HG02759 (cell line): ENCODE measurements around the gene SPATA31D3.
A peak's percentile ranks its signal among the peaks of the same experiment; 100 is the strongest.
"Not testable (repeated sequence)": the region's sequence is repeated elsewhere in the genome, so short reads cannot be mapped to it uniquely, and the experiment has no call there.

Experiments
- ATAC-seq: cut with Tn5 transposase; IDR thresholded peaks from one replicate; pipeline ENCODE4 v1.9.1; 2021; ENCODE audit warnings: mild to moderate bottlenecking, moderate library complexity; ENCODE audit not compliant: unreplicated experiment

The SPATA31D3 gene

DNA sequence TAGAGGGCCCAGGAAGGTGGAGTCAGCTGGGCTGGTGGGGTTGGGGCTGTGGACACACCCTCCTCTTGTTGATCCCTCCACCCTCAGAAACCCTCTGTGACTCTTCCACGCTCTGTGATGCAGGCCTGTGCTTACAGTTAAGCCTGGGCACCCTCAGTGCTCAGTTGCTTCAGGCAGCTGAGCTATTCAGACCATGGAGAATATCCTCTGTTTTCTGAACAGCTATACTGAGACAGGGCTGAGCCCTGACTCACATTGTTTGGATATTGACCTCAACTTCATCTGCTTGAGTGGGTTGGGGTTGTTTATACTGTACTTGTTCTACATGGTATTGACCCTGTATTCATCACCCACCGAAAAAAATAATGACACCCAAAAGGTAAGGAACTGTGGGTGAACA, at the start of gene SPATA31D3:
TSS of gene SPATA31D3 (plus strand) at position 108 of the 400 bp plus-strand sequence. CDS start at position 194, 86 bp downstream.
- not testable (repeated sequence) for ATAC-seq

DNA sequence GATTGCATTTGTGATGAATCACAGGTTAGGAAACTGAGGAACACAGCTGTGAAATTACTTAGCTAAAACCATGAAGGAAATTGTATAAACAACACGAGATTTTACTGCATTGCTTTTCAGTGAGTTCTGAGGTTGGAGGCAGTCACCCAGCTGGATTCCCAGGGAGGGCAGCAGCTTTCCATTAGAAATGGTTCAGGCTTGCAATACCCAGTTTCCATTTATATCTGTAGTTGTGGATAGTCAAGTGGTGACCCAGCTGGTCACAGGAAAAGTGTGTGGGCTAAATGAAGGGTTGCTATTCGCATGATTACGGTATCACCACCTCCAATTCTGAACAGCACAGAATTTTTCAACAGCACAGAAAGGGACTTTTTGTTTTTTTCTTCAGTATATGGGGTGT, 49.4 kb upstream of the SPATA31D3 start:
- no peak for ATAC-seq

DNA sequence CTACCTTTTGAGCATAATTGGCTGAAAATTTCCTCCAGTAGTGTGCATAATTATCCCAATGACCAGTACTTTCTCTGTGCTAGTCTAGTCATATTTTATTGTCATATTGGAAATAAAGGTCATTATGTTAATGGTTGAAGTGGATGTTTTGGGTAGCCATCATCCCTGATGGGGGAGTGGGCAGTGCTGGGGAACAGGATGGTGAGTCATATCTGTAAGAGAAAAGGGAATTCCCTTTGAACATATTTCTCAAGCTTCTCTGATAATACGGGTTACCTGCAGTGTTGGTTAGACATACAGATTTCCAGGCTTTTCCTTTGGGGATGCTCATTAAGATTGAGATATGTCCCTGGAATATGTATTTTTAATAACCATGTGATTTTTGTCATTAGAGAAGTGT, 48.4 kb upstream of the SPATA31D3 start:
- peak; percentile 59 for ATAC-seq

DNA sequence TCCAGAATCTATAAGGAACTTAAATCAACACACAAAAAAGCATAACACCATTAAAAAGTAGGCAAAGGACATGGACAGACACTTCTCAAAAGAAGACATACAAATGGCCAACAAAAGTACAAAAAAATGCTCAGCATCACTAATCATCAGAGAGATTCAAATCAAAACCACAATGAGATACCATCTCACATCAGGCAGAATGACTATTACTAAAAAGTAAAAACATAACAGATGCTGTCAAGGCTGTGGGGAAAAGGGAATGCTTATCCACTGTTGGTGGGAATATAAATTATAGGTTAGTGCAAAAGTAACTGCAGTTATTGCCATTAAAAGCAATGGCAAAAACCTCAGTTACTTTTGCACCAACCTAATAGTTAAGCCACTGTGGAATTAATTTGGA, 47.2 kb upstream of the SPATA31D3 start:
- no peak for ATAC-seq

DNA sequence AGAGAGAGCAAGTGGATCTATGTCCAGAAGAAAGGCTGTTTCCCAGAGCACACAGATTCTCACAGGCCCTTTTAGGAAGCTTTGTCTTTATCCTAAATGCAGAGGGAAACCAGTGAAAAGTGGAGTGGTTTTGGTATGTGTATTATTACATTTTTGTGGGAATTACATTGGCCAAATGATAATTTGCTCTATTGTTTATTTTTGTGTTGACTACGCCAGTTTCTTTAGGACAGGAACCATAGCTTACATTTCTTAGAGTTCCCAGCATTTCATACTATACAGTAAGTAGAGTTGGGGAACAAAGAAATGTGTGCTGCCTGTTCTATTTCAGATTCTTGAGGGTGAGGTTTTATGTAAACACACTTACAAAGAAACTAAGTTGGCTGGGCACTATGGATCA, 44.4 kb upstream of the SPATA31D3 start:
- no peak for ATAC-seq

DNA sequence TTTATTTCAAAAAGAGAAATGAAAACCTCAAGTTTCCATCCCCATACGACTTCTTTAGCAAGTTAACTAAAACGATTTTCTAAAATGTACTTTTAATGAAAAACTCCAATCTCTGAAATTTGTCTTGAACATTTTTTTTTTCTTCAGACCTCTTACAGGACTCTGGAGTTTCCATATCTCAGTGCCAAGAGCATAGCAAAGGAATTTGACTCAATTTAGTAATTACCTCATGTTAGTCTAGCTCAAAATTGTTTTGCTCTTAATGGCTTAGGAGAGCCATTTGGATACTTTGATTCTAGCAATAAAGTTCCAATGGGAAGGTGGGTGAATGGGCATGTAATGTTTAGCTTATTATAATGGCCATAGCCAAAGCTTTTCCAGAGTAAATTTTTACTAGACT, 41.1 kb upstream of the SPATA31D3 start:
- ATAC-seq, result no peak

DNA sequence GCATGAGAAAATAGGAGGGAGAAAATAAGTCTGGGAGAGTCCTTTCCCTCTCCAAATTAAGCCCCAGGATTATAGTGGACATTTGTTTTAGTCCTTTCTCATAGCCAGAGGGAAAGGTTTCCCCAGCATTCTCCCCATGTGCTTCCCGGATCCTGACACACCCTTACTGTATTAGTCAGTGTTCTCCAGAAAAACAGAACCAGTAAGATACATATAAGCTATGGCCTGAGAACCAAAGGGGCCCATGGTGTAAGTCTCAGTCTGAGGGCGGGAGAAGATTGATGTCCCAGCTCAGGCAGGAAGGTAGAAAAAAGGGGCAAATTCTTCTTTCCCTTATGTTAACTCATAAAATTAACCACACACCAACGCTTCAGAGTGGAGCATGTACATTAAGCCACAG, 40.7 kb upstream of the SPATA31D3 start:
- ATAC-seq, result no peak

DNA sequence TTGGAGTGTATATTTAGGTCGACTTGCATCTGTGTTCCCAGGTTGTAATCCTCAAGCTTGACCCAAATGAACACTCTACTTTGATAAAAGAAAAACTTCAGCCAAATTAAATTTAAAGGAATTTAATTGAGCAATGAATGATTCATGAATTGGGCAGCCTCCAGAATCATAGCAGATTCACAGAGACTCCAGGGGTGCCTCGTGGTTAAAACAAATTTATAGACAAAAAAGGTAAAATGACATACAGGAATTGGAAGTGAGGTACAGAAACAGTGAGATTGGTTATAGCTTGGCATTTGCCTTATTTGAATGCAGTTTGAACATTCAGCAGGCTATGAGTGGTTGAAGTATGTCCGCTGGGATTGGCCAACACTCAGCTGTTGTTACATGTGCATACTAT, 36.6 kb upstream of the SPATA31D3 start:
- ATAC-seq, result no peak

DNA sequence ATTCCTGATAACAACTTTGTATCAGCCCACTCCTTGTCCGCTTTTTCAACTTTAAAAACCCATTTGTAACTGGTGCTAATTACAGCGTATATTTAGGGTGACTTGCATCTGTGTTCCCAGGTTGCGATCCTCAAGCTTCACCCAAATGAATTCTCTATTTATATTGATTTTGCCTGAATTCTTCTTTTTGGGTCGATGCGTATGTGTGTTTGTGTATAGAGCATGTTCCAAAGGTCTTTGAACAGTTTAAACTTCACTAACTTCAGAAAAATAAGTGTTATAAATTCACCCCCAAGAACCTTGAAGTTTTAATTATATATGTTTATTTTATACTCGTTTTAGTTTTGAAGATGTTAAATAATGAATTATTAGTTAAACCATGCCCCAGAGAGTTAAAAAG, 31.2 kb upstream of the SPATA31D3 start:
- no peak for ATAC-seq

DNA sequence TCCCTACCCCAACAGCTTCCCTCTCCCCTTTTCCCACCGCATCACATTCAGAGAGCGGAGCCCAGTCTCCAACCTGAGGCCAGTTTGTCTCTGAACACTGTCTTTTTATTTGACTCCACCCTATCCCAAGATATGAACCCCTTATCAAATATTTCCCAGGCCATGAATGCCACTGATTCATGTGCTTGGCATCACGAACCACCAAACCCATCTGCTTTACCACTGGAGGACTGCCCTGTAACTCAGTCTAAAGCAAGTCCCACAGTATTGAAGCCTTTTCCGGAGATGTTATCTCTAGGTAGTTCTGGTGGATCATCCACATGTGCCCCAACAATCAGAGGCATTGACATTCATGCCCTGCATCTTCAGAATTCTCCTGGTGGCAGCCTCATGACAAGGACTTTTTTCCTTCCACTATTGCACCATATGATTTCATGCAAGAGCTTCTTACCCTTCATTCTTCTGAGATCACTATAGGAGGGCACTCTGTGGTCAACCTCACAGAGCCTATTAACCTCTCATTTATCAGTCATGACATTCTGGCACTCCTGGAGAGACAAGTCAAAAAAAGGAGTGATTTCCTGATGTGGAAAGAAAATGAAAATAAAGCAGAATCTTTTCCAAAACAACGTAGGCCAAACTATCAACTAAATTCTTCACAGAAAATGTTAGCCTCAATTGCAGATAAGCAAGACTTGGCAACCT, 27.3 kb upstream of the SPATA31D3 start:
- ATAC-seq, result no peak

DNA sequence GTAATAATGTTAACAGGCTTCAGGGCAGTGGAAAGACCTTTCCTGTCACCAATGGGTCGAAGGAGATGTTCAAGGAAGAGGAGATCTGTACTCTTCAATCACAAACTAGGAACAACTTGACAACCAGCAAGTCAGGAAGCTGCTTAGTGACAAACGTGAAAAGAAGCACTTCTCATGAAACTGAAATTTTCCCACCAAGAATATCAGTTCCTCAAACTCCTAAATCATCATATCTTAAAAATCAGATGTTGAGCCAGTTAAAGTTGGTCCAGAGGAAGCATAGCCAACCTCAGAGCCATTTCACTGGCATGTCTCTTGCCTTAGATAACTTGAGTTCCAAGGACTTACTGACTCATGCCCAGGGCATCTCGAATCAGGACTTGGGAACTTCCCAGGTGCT, 24.8 kb upstream of the SPATA31D3 start:
- ATAC-seq, result not testable (repeated sequence)

DNA sequence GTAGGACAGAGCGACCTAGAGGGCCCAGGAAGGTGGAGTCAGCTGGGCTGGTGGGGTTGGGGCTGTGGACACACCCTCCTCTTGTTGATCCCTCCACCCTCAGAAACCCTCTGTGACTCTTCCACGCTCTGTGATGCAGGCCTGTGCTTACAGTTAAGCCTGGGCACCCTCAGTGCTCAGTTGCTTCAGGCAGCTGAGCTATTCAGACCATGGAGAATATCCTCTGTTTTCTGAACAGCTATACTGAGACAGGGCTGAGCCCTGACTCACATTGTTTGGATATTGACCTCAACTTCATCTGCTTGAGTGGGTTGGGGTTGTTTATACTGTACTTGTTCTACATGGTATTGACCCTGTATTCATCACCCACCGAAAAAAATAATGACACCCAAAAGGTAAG, 15.0 kb upstream of the SPATA31D3 start, which contains the start of gene SPATA31D4:
TSS of gene SPATA31D4 (plus strand) at position 124 of the 400 bp plus-strand sequence. CDS start at position 210, 86 bp downstream.
- not testable (repeated sequence) for ATAC-seq

DNA sequence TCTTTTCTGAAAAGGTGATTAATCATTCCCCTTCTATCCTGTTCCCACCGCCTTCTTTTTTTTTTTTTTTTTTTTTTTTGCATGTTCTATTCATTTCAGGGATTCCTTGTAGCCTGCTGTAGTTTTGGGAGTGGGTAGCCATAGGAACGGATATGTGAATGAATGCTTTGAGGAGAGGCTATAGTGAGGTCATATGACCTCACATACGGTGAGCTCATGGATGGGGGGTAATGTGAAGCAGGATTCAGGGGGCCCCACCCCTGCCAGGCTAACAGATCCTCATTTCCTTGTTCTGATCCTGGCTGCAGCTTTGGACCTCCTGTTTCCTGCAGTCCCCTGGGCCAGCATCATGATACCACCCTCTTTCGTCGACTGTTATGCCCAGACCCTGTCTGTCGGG, 13.2 kb upstream of the SPATA31D3 start:
- ATAC-seq, result not testable (repeated sequence)

DNA sequence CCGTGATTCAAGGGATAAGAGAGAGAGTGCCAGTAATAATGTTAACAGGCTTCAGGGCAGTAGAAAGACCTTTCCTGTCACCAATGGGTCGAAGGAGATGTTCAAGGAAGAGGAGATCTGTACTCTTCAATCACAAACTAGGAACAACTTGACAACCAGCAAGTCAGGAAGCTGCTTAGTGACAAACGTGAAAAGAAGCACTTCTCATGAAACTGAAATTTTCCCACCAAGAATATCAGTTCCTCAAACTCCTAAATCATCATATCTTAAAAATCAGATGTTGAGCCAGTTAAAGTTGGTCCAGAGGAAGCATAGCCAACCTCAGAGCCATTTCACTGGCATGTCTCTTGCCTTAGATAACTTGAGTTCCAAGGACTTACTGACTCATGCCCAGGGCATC, 9.8 kb upstream of the SPATA31D3 start:
- not testable (repeated sequence) for ATAC-seq

DNA sequence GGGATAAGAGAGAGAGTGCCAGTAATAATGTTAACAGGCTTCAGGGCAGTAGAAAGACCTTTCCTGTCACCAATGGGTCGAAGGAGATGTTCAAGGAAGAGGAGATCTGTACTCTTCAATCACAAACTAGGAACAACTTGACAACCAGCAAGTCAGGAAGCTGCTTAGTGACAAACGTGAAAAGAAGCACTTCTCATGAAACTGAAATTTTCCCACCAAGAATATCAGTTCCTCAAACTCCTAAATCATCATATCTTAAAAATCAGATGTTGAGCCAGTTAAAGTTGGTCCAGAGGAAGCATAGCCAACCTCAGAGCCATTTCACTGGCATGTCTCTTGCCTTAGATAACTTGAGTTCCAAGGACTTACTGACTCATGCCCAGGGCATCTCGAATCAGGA, 5.3 kb downstream of the SPATA31D3 start:
- not testable (repeated sequence) for ATAC-seq

DNA sequence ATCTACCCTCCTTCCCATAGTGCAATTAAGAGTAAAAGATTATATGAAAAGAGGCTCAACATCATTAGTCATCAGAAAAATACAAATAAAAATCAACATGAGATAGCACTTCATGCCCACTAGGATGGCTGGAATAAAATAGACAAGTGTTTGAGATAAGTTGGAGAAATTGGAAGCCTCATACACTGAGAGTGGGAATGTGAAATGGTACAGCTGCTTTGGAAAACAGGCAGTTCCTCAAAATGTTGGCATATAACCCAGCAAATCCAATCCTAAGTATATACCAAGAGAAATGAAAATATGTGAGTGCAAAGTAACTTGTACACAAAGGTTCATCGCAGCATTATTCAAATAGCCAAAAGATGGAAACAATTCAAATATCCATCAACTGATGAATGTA, 9.8 kb downstream of the SPATA31D3 start:
- ATAC-seq, result no peak

DNA sequence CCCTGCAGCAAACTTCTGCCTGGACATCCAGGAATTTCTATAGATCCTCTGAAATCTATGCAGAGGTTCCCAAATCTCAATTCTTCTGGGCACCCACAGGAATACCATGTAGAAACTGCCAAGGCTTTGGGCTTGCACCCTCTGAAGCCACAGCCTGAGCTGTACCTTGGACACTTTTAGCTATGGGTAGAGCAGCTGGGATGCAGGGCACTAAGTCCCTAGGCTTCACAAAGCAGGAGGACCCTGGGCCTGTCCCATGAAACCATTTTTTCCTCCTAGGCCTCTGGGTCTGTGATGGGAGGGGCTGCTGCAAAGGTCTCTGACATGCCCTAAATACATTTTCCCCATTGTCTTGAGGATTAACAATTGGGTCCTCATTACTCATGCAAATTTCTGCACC, 12.3 kb downstream of the SPATA31D3 start:
- ATAC-seq, result no peak

DNA sequence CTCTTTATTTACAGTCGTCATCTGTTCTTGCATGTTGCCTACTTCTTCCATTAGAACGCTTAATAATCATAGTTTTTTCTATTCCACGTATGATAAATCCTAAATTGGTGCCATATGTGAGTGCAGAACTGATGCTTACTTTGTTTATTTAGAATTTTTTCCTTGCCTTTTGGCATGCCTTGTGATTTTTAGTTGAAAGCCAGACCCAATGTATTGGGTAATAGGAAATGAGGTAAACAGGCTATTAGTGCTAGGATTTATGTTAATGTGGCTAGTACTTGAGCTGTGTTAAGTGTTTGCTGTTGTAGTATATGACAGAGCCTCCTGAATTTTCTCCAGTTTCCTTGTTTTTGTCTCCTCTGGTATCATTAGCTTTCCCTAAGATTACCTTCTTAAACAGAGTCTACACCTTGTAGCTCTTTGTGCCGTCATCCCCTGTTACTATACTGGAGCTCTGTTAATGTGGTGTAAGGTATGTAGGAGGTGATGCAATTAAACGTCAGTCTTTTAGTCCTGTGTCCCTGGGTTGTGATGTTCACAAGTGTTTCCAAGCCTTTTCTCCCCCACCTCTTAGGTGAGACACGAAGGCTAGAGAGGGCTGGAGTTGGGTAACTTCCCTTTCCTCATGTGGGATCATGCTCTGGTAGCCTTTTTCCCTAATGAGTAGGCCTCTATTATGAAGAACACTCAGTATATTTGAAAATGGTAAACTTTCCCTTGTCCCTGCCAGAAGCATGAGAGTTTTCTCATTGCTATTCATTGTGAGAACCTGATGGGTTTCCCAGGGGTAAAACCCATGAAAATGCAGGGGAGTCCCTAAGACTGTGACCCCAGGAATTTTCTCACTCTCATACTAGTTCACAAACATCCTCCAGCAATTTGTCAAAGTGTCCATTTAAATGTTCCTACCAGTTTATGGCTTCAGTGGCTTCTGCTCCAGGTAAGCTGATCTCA, 21.2 kb downstream of the SPATA31D3 start:
- ATAC-seq, result peak; percentile 52

DNA sequence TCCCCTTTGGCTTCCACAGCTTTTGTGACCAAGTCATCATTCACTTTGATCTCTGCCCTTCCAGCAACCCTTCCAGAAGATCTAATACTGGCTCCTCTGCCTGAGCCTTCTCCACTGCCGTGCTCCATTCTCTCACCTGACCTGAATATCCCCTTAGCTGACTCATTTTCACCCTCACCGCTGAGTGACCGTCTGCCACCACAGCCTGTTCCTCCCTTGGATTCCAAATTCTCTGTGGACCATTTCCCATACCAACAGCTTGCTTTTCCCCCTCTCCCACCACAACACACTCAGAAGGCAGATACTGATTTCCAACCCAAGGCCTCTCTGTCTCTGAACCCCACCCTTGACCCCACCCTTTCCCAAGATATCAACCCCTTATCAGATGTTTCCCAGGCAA, 24.7 kb downstream of the SPATA31D3 start:
- no peak for ATAC-seq

DNA sequence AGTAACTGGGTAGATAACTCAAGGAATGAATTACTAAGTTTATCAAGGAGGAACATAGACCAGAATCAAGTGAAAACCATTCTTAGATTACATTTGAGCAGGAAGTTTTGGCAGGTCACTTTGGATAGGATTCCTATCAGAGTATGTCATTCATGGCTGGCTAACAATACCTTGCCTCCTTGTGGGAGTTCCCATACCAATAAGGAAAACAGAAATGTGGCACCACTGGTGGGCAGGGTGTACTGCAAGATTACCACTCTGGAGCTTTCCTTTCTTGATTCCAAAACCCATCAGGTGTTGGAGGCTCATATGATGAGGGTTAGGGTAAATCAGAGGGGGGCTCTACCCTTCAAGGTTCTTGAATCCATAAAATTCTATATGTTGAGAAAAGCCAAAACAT, 26.7 kb downstream of the SPATA31D3 start:
- ATAC-seq, result no peak

DNA sequence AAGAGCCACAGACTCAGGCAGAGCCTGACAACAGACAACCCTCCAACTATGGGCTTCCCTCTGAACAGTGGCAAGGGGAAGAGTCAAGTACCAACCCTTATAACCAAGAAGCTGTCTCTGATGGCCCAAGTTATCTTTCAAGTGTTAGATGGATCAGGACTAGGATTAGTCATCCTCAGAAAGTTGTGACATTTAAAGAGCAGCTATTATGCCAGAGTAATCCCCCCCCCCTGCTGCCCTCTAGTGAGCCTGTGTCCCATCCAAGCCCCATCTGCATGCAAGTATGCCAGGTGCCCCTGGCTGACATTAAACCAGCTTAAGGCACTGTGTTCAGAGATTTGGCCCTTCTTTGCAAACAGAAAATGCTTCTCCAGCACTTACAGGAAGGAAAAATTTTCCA, 28.4 kb downstream of the SPATA31D3 start:
- no peak for ATAC-seq

DNA sequence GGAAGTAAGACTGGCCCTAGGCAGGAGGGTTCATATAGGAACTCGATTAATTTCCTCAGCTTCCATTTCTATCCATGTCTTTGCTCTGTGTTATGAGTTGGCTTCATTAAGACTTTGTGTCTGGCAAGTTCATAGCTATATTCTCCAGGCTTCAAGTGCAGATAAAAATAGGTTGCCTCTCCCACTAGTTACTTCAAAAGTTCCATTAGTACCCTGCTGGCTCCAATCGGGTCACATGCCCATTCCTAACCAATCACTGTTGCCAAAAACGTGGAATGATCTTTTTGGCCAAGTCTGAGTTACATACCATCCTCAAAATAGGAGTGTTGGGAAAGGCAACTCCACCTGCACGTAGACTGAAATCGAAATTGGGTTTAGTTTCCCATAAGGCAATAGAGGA, 31.5 kb downstream of the SPATA31D3 start:
- no peak for ATAC-seq
